Raji (cell line): Measurements from ENCODE around the gene TSPAN14.

Experiments
- POLR2A ChIP-seq: IDR thresholded peaks from 2 replicates; pipeline ENCODE4 v1.6.1; 2011; ENCODE audit warnings: low read depth, low read length, control low read depth; ENCODE audit not compliant: insufficient read depth

Gene TSPAN14

DNA sequence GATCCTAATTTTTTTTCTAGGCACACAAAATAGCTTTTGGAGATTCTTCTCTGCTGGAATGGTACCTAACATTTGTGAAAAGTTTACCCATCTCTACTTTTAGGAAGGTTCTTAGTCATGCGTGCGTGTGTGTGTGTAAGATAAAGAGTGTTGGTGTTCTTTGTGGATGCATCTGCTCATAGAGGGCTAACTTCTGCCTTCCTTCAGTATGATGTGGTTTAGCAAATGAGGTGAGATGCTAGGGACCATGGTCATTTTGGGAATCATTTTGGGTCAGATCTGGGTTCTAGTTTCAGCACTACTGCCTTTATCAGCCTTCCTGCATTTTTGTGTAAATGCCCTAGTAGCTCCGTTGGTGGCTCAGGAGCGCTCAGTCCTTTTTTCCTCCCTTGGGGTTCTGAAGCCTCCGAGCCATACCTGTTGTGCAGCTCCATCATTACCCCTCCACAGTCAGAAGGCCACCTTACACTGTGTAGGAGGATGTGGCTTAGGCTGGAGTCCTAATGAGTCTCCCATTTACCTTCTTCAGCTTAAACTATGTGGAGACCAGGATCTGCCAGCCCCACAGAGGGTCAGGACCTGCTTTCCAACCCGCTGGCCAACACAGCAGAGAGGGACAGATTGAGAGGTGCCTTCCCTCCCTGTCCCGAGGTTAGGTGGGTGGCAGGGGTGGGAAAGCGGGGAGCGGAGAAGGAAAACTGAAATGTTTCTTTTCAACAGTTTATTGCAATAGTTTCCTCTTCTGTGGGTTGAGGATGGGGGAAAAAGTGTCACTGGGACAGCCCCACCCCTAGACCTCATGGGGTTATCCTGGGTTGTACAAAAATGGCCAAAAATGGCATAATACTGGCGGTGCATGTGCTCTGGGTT, 31.2 kb downstream of the TSPAN14 start:
- TF ChIP-seq POLR2A = no peak

DNA sequence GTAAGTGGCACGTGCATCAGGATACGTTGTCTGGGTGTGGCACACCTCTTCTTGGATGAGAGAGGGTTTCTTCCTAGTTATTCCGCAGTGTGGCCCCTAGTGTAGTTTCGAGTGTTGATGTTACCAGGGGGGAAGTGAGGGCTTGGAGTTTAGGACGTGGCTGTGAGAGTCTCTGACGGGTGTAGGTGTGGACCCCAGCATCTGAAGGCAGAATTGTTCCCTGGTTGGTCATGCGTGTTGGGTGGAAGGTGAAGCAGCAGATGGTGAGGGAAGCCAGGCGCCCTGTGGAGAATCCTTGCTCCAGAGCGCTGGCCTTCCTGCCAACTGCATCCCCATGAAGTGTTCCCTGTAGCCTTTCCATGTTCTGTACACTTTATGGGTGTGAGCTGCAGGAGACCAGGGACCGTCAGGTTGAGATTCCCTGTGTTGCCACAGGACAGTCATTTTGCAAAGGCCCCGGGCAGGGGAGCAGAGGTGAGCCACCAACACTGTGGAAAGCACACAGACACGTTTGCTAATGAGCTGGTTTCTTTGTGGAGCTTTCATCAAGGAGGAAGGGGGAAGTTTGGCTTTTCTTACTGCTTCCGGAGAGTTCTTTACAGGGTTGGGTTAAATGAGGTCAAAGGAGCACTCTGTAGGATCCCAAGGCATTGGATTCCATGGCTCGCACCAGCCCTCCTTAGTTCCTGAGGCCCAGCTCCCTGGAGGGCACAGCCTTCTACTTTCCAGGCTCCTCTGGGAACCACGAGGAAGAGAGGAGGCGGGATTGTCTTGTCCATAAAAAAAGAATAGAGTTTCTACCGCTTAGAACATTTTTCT, 32.0 kb downstream of the TSPAN14 start:
- no peak for TF ChIP-seq POLR2A

DNA sequence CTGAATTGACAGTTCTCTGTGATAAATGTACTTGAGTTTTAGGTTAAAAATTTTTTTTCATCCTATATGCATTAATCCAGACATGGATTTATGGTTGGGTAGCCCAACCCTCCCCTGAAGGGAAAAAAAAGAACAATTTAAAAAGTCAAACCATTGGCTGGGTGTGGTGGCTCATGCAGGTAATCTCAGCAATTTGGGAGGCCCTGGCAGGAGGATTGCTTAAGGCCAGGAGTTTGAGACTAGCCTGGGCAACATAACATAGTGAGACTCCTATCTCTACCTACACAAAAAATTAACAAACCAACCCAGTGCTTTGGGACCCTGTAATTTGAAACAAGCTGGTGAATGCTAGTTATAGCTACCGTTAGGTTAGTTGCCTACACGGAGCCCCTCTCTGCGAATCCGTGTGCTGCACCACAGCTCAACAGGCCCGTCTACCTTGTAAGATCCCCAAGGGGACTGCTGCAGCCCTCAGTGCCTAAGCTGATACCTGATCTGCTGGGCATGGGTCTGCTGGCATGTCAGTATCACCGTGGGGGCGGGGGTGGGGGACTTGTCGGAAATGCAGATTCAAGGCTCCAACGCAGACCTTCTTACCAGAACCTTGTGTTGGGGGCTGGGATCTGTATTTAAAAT, 32.8 kb downstream of the TSPAN14 start:
- no peak for TF ChIP-seq POLR2A

DNA sequence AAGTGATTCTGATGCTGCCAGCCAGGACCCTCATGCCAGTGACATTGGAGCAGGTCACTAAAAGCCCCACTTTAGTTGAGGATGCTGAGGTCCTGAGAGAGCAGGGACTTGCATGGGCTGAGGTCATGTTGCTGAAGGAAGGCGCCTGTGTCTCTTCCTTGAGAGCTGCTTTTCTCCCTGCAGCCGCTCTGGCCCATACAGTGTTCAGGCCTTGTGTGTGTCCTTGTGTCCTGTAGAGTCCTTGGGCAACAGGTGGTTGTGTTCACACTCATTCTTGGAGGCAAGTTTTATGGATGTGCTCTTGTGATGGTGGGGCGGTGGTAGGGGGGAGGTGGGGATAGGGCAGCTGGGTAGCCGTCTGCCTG, 33.3 kb downstream of the TSPAN14 start:
- no peak for TF ChIP-seq POLR2A

DNA sequence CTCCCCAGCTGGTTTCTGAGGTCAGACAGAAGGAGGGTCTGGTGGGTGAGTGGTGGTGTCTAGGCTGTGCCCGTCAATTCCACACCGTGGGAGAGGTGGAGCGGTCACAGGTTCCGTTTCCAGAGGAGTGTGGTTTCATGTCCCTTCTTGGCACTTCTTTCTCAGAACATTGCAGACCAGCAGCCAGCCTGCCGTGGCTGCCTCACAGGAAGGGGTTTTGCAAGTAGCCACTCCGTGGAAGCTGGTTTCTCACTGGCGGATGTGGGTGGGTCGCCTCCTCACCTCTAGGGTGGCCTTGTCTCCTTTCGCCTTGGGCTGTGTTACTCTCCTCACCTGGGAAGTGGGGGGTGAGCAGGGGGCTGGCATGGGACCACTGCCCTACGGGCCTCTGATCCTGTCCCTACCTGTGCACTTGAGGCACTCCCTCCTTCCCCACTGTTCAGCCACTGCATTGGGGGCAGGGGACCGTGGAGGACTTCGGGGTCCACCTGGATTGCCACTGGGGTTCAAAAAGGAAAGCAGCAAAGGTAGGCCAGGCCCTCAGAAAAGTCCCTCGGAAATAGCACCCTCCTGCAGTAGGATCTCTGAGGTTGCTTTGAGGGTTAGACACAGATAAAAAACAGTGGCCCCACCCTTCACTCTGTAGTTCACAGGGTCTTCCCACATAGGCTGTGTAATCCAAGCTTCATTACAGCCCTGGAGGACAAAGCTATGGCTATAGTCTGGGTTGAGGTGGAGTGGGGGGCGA, 33.9 kb downstream of the TSPAN14 start:
- no peak for TF ChIP-seq POLR2A

DNA sequence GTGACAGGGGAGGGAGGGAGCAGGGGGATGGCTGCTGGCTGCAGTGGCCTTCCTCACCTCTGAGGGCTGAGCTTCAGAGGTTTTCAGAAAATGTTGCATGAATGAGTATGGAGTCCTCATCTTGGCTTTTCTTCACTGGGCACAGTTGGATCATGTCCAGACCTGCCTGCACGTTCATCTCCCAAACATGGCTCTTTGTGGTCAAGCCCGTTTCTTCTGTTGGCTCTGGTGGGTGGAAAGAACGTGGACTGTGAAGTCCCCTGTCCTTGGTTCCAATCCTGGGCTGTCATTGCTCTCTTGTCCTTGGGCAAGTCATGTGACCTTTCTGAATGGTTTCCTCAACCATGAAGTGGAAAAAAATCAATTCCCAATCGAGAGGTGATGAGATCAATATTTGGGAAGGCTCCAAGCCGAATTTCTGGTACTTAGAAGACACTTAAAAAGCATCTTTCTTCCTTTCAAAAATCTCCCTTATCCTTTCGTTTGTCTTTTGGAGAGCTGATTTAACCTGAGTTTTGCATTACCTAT, 34.5 kb downstream of the TSPAN14 start:
- no peak for TF ChIP-seq POLR2A

DNA sequence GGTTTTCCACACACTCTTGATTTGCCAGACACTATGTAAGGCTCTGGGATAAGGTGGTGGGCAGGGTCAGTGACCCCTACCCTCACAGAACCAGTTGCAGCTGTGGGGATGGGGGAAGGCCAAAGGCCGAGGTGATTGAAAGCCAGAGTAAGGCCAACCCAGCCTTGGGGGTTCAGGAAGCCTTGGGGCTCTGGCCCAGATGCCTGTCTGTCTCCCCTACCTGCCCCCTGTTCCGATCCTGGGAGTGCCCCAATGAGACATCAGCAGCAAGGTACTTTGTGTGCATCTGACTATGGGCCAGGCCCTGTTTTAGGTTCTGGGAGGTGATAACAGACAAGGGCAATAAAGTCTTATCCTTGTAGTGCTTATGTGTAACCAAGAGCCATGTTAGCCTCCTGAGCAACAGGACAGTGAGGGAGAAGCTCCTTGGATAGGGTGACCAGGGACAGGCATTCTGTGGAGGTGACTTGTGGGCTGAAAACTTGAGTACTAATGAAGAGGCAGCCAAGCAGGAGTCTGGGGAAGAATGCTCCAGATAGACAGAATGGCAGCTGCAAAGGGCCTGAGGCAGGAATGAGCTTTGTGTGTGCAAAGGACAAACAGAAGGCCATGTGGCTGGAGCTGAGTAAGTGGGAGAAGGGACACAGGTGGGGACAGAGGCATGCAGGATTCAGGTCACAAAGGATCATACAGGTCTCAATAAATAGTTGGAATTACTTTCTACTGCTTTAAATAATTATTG, 35.4 kb downstream of the TSPAN14 start:
- no peak for TF ChIP-seq POLR2A

DNA sequence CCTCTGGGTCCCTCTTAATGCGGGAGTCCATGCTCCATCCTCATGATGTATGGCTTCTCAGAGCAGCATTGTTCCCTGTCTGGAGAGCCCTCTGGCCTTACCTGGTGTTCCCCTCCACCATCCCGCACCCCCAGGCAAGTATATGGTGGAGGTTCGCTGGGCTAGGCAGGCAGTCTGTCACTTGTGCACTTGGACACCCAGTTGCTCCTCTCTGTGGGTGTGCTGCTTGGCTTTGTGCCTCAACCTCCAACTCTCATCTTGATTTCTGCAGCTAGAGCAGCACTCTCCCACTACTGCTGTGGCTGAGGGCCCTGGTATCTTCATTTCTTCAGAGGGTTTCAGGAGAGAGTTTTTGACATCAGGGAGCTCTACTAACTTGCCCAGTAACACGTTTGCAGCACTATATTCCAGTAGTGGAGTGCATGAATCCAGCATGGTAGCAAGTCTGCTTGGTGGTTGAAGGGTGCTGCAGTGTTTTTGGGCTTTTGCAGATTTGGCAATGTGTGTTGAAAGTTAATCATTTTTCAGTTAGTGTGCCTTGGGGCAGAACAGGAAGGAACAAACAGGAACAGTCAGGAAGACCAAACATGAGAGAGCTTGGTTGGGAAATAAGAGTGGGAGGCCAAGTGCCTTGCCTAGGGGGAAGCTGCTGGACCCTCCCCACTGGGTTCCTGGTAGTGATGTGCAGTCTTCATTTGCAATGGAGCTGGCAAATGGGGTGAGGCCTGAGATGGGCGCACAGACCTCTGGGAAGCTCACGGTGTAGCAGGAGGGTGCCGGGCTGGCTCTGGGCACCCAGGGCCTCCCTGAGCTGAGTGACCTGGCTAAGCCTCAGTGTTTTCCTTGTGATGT, 37.4 kb downstream of the TSPAN14 start:
- no peak for TF ChIP-seq POLR2A

DNA sequence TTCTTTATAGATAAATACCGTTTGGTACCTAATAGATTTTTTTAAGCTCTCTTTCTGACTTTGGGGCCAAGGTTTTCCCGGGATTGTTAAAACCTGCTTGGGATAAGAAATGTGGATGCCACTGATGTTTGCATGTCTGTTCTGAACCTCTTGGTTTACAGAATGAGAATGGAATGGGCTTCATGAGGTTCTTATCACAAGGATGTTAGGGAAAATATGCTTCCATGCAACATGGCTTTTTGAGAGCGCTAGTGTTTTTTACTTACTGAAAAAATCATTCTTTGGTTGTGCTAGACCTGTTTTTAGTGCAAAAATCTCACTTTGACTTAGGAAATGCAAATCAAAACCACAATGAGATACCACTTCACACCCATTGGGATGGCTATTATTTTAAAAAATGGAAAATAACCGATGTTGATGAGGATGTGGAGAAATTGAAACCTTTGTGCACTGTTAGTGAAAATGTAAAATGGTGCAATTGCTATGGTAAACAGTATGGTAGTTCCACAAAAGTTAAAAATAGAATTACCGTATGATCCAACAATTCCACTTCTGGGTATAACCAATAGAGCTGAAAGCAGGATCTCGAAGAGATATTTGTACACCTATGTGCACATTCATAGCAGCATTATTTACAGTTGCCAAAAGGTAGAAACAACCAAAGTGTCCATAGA, 38.9 kb downstream of the TSPAN14 start:
- no peak for TF ChIP-seq POLR2A

DNA sequence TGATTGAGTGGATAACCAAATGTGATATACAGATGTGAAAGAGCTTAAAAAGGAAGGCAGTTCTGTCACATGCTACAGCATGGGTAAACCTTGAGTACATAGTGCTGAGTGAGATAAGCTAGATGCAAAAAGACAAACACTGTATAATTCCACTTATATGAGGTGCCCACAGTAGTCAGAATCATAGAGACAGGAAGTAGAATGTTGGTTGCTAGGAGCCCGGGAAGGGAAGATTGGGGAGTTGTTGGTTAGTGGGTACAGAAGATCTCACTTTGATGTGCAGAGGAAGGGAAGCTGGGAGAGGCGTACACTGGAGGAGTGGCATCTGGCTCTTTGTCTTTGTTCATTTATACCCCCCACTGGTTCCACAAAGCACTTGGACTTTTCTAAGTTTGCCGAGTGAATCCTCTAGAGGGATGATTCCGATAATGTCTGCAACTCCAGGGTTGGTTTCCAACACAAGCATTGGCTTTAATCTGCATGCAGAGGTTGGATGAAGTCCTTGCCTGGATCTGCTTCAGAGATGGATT, 39.5 kb downstream of the TSPAN14 start:
- TF ChIP-seq POLR2A = no peak

DNA sequence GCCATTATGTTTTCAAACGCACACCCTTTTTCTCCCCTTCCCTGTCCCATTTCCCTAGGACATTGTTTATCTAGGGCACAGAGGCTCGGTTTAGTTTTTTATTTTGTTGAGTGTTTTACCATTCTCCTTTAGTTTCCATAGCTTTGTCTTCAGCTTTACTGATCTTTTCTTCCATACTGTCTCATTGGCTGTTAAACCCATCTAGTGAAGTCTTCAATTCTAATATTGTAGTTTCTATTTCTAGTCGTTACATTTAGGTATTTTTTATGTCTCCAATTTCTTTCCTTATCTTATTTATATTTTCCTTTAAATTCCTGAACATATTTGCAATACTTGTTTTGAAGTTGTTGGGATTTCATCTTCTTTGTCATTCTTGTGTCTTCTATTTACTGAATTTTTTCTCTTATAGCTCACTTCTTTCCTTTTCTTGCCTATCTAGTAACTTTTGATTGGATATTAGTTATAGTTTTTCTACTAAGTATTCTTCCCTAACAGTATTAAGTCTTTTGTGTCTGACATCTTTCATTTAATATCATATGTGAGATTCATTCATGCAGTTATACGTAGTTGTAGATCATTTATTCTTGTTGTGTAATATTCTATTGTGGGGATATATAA, 42.6 kb downstream of the TSPAN14 start:
- TF ChIP-seq POLR2A = no peak

DNA sequence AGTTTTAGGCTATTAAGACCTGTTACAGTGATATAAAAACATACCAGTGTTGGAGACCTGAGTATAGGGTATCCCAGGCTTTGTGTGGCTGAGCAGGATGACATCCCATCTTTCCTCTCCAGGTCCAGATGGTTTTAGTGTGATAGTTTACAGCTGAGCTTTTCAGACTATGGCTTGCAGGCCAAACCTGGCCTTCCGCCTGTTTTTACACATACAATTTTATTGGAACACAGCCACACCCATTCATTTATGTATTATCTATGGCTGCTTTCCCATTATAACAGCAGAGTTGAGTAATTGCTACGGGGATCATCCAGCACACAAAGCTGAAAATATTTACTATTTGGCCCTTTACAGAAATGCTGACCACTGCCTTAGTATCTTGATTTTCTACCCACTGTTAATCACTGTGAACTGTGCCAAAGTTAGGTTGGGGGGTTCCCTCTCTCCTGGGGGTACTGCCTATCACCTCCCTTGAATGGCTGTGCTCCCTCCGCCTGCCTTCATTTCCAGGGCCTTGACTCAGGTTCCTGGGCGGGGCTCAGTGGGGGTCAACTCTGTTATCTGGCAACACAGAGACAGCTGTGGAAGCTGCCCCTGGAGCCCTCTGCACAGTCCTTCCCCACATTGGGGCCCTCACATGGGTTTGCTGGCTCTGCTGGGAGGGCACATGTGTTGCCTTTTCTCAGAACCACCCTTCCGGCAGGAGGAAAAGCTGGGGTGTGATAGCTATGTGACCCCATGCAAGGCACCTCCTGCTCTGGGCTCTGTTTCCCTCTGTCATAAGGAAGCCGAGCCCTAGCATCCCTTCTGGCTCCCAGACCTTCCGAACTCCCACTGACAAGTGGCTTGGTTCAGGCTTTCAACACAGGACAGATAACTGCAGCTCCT, 43.3 kb downstream of the TSPAN14 start:
- TF ChIP-seq POLR2A = no peak
